H1 (cell line): Measurements from ENCODE around the gene ARHGEF7. TPM values are rescaled to one million over a fixed set of nuclear protein-coding genes. Genes with fewer than 3 reads are reported as not detected.

Experiments used
- CTCF ChIA-PET: fragments of 300-600 bp; sonication (Branson Sonifier 250); formaldehyde crosslinking; loops from one replicate; lab custom pipeline; 2021; ENCODE audit not compliant: partially characterized antibody; lab: Charles Lee
- POLR2A ChIA-PET: fragments of 300-600 bp; sonication (Branson Sonifier 250); formaldehyde crosslinking; loops from one replicate; lab custom pipeline; 2021; ENCODE audit warnings: inconsistent platforms; ENCODE audit not compliant: partially characterized antibody; lab: Charles Lee
- DNase-seq, 2 experiments: peaks; one replicate each; pipeline versions ENCODE4 v3.0.0 to v3.0.0-alpha.2; 2010 to 2022; ENCODE audit warnings: low spot score in 2 of 2, low read depth in 1 of 2, mixed read lengths in 1 of 2
- FAIRE-seq: peaks from 2 replicates; lab custom pipeline; 2011; peaks lifted over from hg19 to GRCh38; lab: Jason Lieb, UNC
- H2AFZ ChIP-seq: 2 replicates; pipeline ENCODE4 v1.8.1; 2012; ENCODE audit warnings: low read length, inconsistent platforms
- H2AK5ac ChIP-seq: 2 replicates; pipeline ENCODE4 v1.6.1; 2013; ENCODE audit warnings: low read depth, low read length
- H2BK120ac ChIP-seq: replicated peaks from 2 replicates; pipeline ENCODE3; 2013; ENCODE audit warnings: low read depth, low read length, inconsistent platforms
- H2BK12ac ChIP-seq: 2 replicates; pipeline ENCODE4 v1.6.1; 2013; ENCODE audit warnings: low read depth, low read length
- H2BK15ac ChIP-seq: 2 replicates; pipeline ENCODE4 v1.6.1; 2013; ENCODE audit warnings: low read length
- H2BK20ac ChIP-seq: 2 replicates; pipeline ENCODE4 v1.6.1; 2013; ENCODE audit warnings: low read length
- H2BK5ac ChIP-seq: 2 replicates; pipeline ENCODE4 v1.6.1; 2013; ENCODE audit warnings: low read depth, low read length
- H3K14ac ChIP-seq: 2 replicates; pipeline ENCODE4 v1.6.1; 2013; ENCODE audit warnings: inconsistent platforms; ENCODE audit not compliant: insufficient read length
- H3K18ac ChIP-seq: 2 replicates; pipeline ENCODE4 v1.6.1; 2013; ENCODE audit warnings: low read length; ENCODE audit errors: extremely low read depth
- H3K23ac ChIP-seq: 2 replicates; pipeline ENCODE4 v1.6.1; 2013; ENCODE audit warnings: inconsistent platforms; ENCODE audit not compliant: insufficient read length
- H3K23me2 ChIP-seq: 2 replicates; pipeline ENCODE4 v1.6.1; 2013; ENCODE audit warnings: low read depth, low read length
- H3K27ac ChIP-seq: 2 replicates; pipeline ENCODE4 v1.6.1; 2011; ENCODE audit warnings: low read depth, low read length, inconsistent platforms
- H3K27me3 ChIP-seq, 4 experiments: replicated peaks in 1 of 4; 1 replicate in 1 of 4; 2 replicates in 3 of 4; pipeline versions ENCODE4 v1.6.1 to v1.8.1; 2011 to 2013; ENCODE audit warnings: low read length in 3 of 4, mild to moderate bottlenecking in 3 of 4, inconsistent platforms in 2 of 4, mixed read lengths in 2 of 4, moderate library complexity in 1 of 4; ENCODE audit not compliant: control insufficient read depth in 3 of 4, insufficient read depth in 3 of 4; ENCODE audit errors: extremely low read depth in 1 of 4
- H3K36me3 ChIP-seq, 4 experiments: 2 replicates each; pipeline versions ENCODE4 v1.6.1 to v1.8.1; 2011 to 2013; ENCODE audit warnings: mild to moderate bottlenecking in 4 of 4, low read length in 3 of 4, moderate library complexity in 2 of 4, control low read depth in 1 of 4, inconsistent platforms in 1 of 4; ENCODE audit not compliant: insufficient read depth in 4 of 4, control insufficient read depth in 2 of 4
- H3K4ac ChIP-seq: replicated peaks from 2 replicates; pipeline ENCODE3; 2013; ENCODE audit warnings: low read length, low read depth, mixed read lengths, inconsistent platforms; ENCODE audit not compliant: insufficient read length
- H3K4me1 ChIP-seq, 4 experiments: replicated peaks in 1 of 4; 1 replicate in 1 of 4; 2 replicates in 3 of 4; pipeline versions ENCODE4 v1.6.1 to v1.8.1; 2011 to 2013; ENCODE audit warnings: low read length in 3 of 4, inconsistent platforms in 2 of 4, mixed read lengths in 1 of 4; ENCODE audit not compliant: insufficient read depth in 4 of 4, control insufficient read depth in 3 of 4
- H3K4me2 ChIP-seq, 2 experiments: 2 replicates each; pipeline versions ENCODE4 v1.6.1 to v1.8.1; 2011 to 2013; ENCODE audit warnings: low read depth in 2 of 2, low read length in 2 of 2, control low read depth in 1 of 2, inconsistent platforms in 1 of 2, mild to moderate bottlenecking in 1 of 2; ENCODE audit not compliant: insufficient read depth in 1 of 2
- H3K4me3 ChIP-seq, 4 experiments: fragments of 200-600, 300-600 bp in 1 of 4; sonication (generic), shearing (Covaris generic), sonication (Bioruptor Twin) in 1 of 4; 2 replicates each; pipeline versions ENCODE4 v1.5.1 to v1.8.1; 2011 to 2016; ENCODE audit warnings: low read length in 4 of 4, low read depth in 3 of 4, control low read depth in 2 of 4, inconsistent platforms in 2 of 4, mild to moderate bottlenecking in 2 of 4, mixed read lengths in 1 of 4, moderate library complexity in 1 of 4; ENCODE audit not compliant: insufficient read depth in 2 of 4; ENCODE audit errors: extremely low read depth in 1 of 4
- H3K56ac ChIP-seq: replicated peaks from 2 replicates; pipeline ENCODE3; 2013; ENCODE audit warnings: low read depth, mild to moderate bottlenecking, mixed read lengths, low read length, inconsistent platforms; ENCODE audit not compliant: insufficient read length
- H3K79me1 ChIP-seq: 2 replicates; pipeline ENCODE4 v1.6.1; 2013; ENCODE audit warnings: low read depth, low read length, control low read depth
- H3K79me2 ChIP-seq, 2 experiments: 2 replicates each; pipeline versions ENCODE4 v1.6.1 to v1.8.1; 2012 to 2013; ENCODE audit warnings: low read length in 2 of 2, mild to moderate bottlenecking in 2 of 2, inconsistent platforms in 1 of 2; ENCODE audit not compliant: insufficient read depth in 2 of 2, control insufficient read depth in 1 of 2
- H3K9ac ChIP-seq, 4 experiments: replicated peaks in 1 of 4; 1 replicate in 1 of 4; 2 replicates in 3 of 4; pipeline versions ENCODE4 v1.6.1 to v1.8.1; 2011 to 2013; ENCODE audit warnings: low read depth in 3 of 4, low read length in 3 of 4, control low read depth in 2 of 4, mild to moderate bottlenecking in 2 of 4, moderate library complexity in 2 of 4, inconsistent platforms in 1 of 4; ENCODE audit errors: extremely low read depth in 1 of 4
- H3K9me3 ChIP-seq, 2 experiments: 2 replicates each; pipeline versions ENCODE4 v1.6.1 to v1.8.1; 2012 to 2013; ENCODE audit warnings: mild to moderate bottlenecking in 2 of 2, moderate library complexity in 2 of 2, control low read depth in 1 of 2, inconsistent platforms in 1 of 2, low read depth in 1 of 2, low read length in 1 of 2, mixed read lengths in 1 of 2; ENCODE audit not compliant: insufficient read depth in 2 of 2
- H4K20me1 ChIP-seq, 2 experiments: replicated peaks in 1 of 2; 2 replicates each; pipeline versions ENCODE3 to v1.8.1; 2011 to 2013; ENCODE audit warnings: inconsistent platforms in 2 of 2, low read length in 2 of 2, mild to moderate bottlenecking in 1 of 2; ENCODE audit not compliant: insufficient read depth in 2 of 2, control insufficient read depth in 1 of 2
- H4K5ac ChIP-seq: 2 replicates; pipeline ENCODE4 v1.6.1; 2013; ENCODE audit warnings: low read length, low read depth, mixed read lengths, inconsistent platforms; ENCODE audit not compliant: insufficient read length
- H4K8ac ChIP-seq: 2 replicates; pipeline ENCODE4 v1.8.0; 2013; ENCODE audit warnings: mild to moderate bottlenecking, moderate library complexity, low read length, inconsistent platforms; ENCODE audit not compliant: insufficient read depth; ENCODE audit errors: extremely low read depth
- H4K91ac ChIP-seq: replicated peaks from 2 replicates; pipeline ENCODE3; 2013; ENCODE audit warnings: low read length, mixed read lengths, inconsistent platforms; ENCODE audit not compliant: insufficient read length
- ASH2L ChIP-seq: fragments of 200-600, 300-600 bp; sonication (generic); IDR thresholded peaks from one replicate; pipeline ENCODE4 v1.7.1; 2017; ENCODE audit warnings: low read length
- BCL11A ChIP-seq, 2 experiments: IDR thresholded peaks; one replicate each; pipeline ENCODE4 v1.6.1; 2011; ENCODE audit warnings: low read depth in 2 of 2, low read length in 2 of 2, mild to moderate bottlenecking in 2 of 2
- GTF2F1 ChIP-seq: IDR thresholded peaks from 2 replicates; pipeline ENCODE4 v1.6.1; 2012; ENCODE audit warnings: low read depth, low read length, improper control_type of control experiment, borderline replicate concordance
- HDAC6 ChIP-seq: IDR thresholded peaks from one replicate; pipeline ENCODE4 v1.7.1; 2012; ENCODE audit warnings: low read depth, mild to moderate bottlenecking, inconsistent platforms, low read length, moderate library complexity
- POLR2AphosphoS5 ChIP-seq: IDR thresholded peaks from 2 replicates; pipeline ENCODE4 v1.6.1; 2011; ENCODE audit warnings: low read depth, low read length
- RFX5 ChIP-seq: IDR thresholded peaks from 2 replicates; pipeline ENCODE4 v1.6.1; 2011; ENCODE audit warnings: low read depth, low read length, improper control_type of control experiment, borderline replicate concordance
- SAP30 ChIP-seq: fragments of 300-600 bp; sonication (generic); IDR thresholded peaks from 2 replicates; pipeline ENCODE4 v1.7.1; 2012; ENCODE audit warnings: low read length, moderate library complexity, mild to moderate bottlenecking, inconsistent platforms; ENCODE audit not compliant: insufficient read depth, insufficient replicate concordance
- TAF1 ChIP-seq: IDR thresholded peaks from 2 replicates; pipeline ENCODE4 v1.6.1; 2011; ENCODE audit warnings: mild to moderate bottlenecking, low read depth, low read length
- TAF7 ChIP-seq: optimal IDR thresholded peaks from 2 replicates; pipeline ENCODE3; 2011; ENCODE audit warnings: low read depth, mild to moderate bottlenecking, inconsistent platforms, low read length, moderate library complexity, borderline replicate concordance
- YY1 ChIP-seq: IDR thresholded peaks from 2 replicates; pipeline ENCODE4 v1.6.1; 2011; ENCODE audit warnings: low read depth, mild to moderate bottlenecking, low read length
- ZNF274 ChIP-seq: IDR thresholded peaks from 2 replicates; pipeline ENCODE4 v1.7.0; 2012; ENCODE audit warnings: low read length, borderline replicate concordance; ENCODE audit errors: extremely low read depth
- WGBS, 2 experiments: shearing (Covaris generic) in 1 of 2; methylation state at CpG; one replicate each; pipeline versions ENCODE4 v1.1.6 to v1.1.7; 2013 to 2015; ENCODE audit warnings: low lambda C conversion rate in 2 of 2, mixed read lengths in 2 of 2, inconsistent platforms in 1 of 2, low coverage in 1 of 2, missing lambda C conversion rate in 1 of 2; ENCODE audit not compliant: insufficient replicate concordance in 2 of 2, insufficient coverage in 1 of 2, insufficient read length in 1 of 2; ENCODE audit errors: extremely low coverage in 1 of 2, missing lambda C conversion rate in 1 of 2; 5-methylcytosine and 5-hydroxymethylcytosine counted together
- polyA plus RNA-seq, 7 experiments: library from polyadenylated mRNA; depleted of rRNA in 3 of 7; stranded (reverse) in 5 of 7; unstranded in 2 of 7; fragments of >200 nt in 5 of 7; fragments of 200-250 nt in 2 of 7; gene quantifications; 1 replicate in 5 of 7; 2 replicates in 1 of 7; 4 replicates in 1 of 7; pipeline versions ENCODE4 v1.2.1 to v1.2.3, GENCODE V29; 2011 to 2013; ENCODE audit warnings: missing spikeins in 2 of 7, mixed read lengths in 2 of 7
- total RNA-seq: library from RNA; stranded (reverse); fragmentation: NEBNext Ultra II Directional; extraction: Animal tissue kit (Norgen Biotek cat#: 25700); gene quantifications from 2 replicates; pipeline ENCODE4 v1.2.1, GENCODE V29; 2021

ARHGEF7 gene
- total and polyA plus RNA-seq, 2 of the 8 experiments (the other 6 are each of a cell fraction or from before 2014, with no cell fraction given), result 26.2 to 56.5 TPM

DNA sequence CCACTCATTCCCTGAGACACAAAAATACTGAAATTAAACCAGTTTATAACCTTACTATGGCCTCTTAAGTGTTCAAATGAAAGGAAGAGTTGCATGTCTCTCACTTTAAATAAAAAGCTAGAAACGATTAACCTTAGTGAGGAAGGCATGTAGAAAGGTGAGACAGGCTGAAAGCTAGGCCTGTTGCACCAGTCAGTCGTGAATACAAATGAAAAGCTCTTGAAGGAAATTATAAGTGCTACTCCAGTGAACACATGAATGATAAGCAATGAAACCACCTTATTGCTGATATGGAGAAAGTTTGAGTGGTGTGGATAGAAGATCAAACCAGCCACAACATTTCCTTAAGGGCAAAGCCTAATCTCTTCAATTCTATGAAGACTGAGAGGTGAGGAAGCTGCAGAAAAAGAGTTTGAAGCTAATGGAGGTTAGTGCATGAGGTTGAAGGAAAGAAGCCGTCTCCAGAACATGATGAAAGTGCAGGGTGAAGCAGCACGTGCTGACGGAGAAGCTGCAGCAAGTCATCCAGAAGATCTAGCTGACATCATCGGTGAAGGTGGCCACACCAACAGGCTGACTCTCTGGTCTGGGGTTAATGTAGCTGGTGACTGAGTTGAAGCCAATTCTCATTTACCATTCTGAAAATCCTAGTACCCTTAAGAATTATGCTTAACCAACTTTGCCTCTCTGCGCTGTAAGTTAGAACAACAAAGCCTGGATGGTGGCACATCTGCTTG lies 110.9 kb downstream of the ARHGEF7 start:
- ChIA-PET POLR2A (interaction anchor here (0.7 kb wide), 1 partner anchor 73 kb away, joined by 3 read pairs; no protein-coding TSS in a partner anchor), CTCF (interaction anchor here (0.8 to 2.2 kb wide), 6 partner anchors 10 to 158 kb away, joined by 3 to 4 read pairs (median 4); no protein-coding TSS in a partner anchor)
- no peak overlapping the region for H3K4me2 ChIP-seq
- no peak overlapping the region for H3K14ac ChIP-seq
- H3K56ac ChIP-seq, result no peak overlapping the region
- H2BK120ac ChIP-seq, result no peak overlapping the region
- peaks cover 5 to 58% of the 10 kb centered on the region in 2 experiments; a peak in 3 of 4 replicates for H3K79me2 ChIP-seq
- H3K23ac ChIP-seq, result no peak overlapping the region
- no peak for DNase-seq
- no peak overlapping the region for H2AFZ ChIP-seq
- no peaks in the 10 kb centered on the region for H3K23me2 ChIP-seq
- H3K4me3 ChIP-seq, result no peak overlapping the region
- no peak overlapping the region for H2BK5ac ChIP-seq
- WGBS, 2 experiments, result 81% methylated on average over 7 of the region's 7 CpGs; no CpG with 5 or more reads in 1 of the 2 experiments
- H4K8ac ChIP-seq, result no peak overlapping the region
- peaks cover 0 to 4% (median 0%) of the 10 kb centered on the region in 4 experiments; a peak in 1 of 8 replicates for H3K36me3 ChIP-seq
- peaks cover 17% of the 10 kb centered on the region for H3K79me1 ChIP-seq
- H3K27ac ChIP-seq, result no peak overlapping the region
- H2AK5ac ChIP-seq, result no peak overlapping the region
- no peak overlapping the region for H3K18ac ChIP-seq
- H3K4ac ChIP-seq, result no peak overlapping the region
- no peaks in the 10 kb centered on the region for H3K9me3 ChIP-seq
- no peak for FAIRE-seq
- no peak overlapping the region for H3K9ac ChIP-seq
- H2BK15ac ChIP-seq, result no peak overlapping the region
- no peak overlapping the region for H2BK20ac ChIP-seq
- H4K5ac ChIP-seq, result no peak overlapping the region
- no peak overlapping the region for H2BK12ac ChIP-seq
- peaks cover 0 to 7% of the 10 kb centered on the region in 2 experiments for H4K20me1 ChIP-seq
- H4K91ac ChIP-seq, result no peak overlapping the region
- H3K4me1 ChIP-seq, result peaks cover 0 to 9% (median 3%) of the 10 kb centered on the region in 4 experiments; a peak in 4 of 7 replicates
- H3K27me3 ChIP-seq, result no peaks in the 10 kb centered on the region
- TF ChIP-seq HDAC6 (no peak), ASH2L (no peak), POLR2AphosphoS5 (no peak), SAP30 (no peak), GTF2F1 (no peak), ZNF274 (no peak), TAF7 (no peak), YY1 (no peak), RFX5 (no peak), TAF1 (no peak), BCL11A (IDR thresholded peaks at IDR 0.05; ENCODE audit: low read depth in 2 of 2, low read length in 2 of 2) (no peak)
